Measurements from ENCODE around the gene R3HCC1L.

DNA sequence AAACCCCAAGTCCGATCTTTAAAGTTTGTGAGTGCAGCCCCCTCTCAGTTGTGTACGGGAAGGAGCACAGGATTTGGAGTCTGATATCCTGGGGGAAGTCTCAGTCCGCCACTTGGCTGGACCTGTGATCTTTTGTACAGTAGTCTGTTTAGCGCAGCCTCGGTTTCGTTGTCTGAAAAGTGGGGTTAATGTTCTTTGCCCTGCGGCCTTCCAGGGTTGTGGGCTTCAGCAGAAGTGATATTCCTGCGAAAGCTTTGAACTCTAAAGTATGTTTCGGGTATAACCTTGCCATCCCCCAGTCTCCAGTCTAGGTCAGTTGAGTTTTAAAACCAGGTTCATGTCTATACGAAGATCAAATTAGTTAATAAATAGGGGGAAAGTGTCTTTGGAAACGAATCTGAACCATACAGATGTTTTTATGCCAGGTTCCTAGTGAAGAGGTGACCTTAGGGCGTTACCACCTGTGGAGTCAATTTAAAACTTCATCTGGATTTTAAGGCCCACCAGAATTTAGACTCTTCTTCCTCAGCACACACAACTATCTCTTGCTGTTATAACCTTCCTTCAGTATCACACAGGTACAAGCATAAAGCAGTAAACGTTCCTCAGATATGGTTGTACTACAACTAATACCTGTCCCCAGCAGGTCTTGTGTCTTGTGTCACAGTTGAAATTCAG lies 904 bp downstream of the R3HCC1L start:
- TF ChIP-seq CTCF (tag by site-specific recombination; IDR thresholded peaks at IDR 0.05) = no peak
- TF ChIP-seq ZBTB8A (tag by site-specific recombination; IDR thresholded peaks at IDR 0.05) = no peak
- TF ChIP-seq, protein P1, sequence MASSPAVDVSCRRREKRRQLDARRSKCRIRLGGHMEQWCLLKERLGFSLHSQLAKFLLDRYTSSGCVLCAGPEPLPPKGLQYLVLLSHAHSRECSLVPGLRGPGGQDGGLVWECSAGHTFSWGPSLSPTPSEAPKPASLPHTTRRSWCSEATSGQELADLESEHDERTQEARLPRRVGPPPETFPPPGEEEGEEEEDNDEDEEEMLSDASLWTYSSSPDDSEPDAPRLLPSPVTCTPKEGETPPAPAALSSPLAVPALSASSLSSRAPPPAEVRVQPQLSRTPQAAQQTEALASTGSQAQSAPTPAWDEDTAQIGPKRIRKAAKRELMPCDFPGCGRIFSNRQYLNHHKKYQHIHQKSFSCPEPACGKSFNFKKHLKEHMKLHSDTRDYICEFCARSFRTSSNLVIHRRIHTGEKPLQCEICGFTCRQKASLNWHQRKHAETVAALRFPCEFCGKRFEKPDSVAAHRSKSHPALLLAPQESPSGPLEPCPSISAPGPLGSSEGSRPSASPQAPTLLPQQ (tag by site-specific recombination; IDR thresholded peaks at IDR 0.05) = no peak
- no peak for TF ChIP-seq ZNF350 (tag by site-specific recombination; IDR thresholded peaks at IDR 0.05)
- TF ChIP-seq ZNF529 (tag by site-specific recombination; IDR thresholded peaks at IDR 0.05; ENCODE audit: insufficient replicate concordance) = no peak
- no peak for TF ChIP-seq ZNF114 (tag by site-specific recombination; IDR thresholded peaks at IDR 0.05)
- no peak for TF ChIP-seq ZEB2 (tag by site-specific recombination; IDR thresholded peaks at IDR 0.05)
- TF ChIP-seq KLF7 (tag by site-specific recombination; IDR thresholded peaks at IDR 0.05; ENCODE audit: borderline replicate concordance) = no peak
- TF ChIP-seq, protein P2, sequence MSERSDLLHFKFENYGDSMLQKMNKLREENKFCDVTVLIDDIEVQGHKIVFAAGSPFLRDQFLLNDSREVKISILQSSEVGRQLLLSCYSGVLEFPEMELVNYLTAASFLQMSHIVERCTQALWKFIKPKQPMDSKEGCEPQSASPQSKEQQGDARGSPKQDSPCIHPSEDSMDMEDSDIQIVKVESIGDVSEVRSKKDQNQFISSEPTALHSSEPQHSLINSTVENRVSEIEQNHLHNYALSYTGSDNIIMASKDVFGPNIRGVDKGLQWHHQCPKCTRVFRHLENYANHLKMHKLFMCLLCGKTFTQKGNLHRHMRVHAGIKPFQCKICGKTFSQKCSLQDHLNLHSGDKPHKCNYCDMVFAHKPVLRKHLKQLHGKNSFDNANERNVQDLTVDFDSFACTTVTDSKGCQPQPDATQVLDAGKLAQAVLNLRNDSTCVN (tag by site-specific recombination; optimal IDR thresholded peaks at IDR 0.05) = no peak
- no peak for TF ChIP-seq ZNF621 (tag by site-specific recombination; IDR thresholded peaks at IDR 0.05)
- no peak for TF ChIP-seq ZNF76 (tag by site-specific recombination; IDR thresholded peaks at IDR 0.05; ENCODE audit: borderline replicate concordance, low read depth)
- no peak; the same call in 1 of the 2 replicates for TF ChIP-seq ZBTB20 (tag by site-specific recombination; IDR thresholded peaks at IDR 0.05)

Data from HEK293 (cell line).